ENCODE data around the gene ATXN7L2. TPM values are rescaled to one million over a fixed set of nuclear protein-coding genes. Genes with fewer than 3 reads are reported as not detected.

ATXN7L2 gene
- total RNA-seq, 2 experiments from 2014 or later, result 10.4 to 11.1 TPM

DNA sequence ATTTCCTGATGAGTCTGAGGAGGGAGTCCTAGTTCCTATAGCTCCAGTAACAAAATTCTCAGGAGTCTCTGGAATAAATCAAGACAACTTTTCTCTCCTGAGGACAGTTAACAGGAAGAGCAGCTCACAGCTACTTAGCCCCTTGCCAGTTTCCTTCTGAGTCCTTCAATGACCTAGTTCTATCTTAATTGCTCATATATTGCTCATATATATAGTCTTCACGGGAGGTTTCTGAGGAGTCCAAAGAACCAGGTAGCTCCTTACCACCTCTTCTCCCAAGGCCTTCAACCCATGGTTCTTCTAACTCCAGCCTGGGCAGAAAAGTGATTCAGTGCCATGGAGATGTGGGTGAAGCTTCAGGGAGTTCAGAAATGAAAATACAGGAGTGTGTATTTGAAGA, 21.3 kb downstream of the ATXN7L2 start:
- Mint-ChIP-seq H3K4me3 (no peak overlapping the region), H3K27ac (peak overlapping the region; percentile 44), H3K4me1 (peaks cover 58% of the 10 kb centered on the region), H3K27me3 (peaks cover 16% of the 10 kb centered on the region), H3K36me3 (peaks cover 9% of the 10 kb centered on the region), H3K9me3 (ENCODE audit: low read depth) (no peaks in the 10 kb centered on the region)
- CTCF ChIA-PET, result interaction anchor here (43.7 to 46.0 kb wide), 2 partner anchors 6 to 15 kb away, joined by 1550 read pairs; partner anchors contain the start of genes AMIGO1, ATXN7L2, CYB561D1 and GPR61
- ATAC-seq (no peak), DNase-seq (no peak)

DNA sequence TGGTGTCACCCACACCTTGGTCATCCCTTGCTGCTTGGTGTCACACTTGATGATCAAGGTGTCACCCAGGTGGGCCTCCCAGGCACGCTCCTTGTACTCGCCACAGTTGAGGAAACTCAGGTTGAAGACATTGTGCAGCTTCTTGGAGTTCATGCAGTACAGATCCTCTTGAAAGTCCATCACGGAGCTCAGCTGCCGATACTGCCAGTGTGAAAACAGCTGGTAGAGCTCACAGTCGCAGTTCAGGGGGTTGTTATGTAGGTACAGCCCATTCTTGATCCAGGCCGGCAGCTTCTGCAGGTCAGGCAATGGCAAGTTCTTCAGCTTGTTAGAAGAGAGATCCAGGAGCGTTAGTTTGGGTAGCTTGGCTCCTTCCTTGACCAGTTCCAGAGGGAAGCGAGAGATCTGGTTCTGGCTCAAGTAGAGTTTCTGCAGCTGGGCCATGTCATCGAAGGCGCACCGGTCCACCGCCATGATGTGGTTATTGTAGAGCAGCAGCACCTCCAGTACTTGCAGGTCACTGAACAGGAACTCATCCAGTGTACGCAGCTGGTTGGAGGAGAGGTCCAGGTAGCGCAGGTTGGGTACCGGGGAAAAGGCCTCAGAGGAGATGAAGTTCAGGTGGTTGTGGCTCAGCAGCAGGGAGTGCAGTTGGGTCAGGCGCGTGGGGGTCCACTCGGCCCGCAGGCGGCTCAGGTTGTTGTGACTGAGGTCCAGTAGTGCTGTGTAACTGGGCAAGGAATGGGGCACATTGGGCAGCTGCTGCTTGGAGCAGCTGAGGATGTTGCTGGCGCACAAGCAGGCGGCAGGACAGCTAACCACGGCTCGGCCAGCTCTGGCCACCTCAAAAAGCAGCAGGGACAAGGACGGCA, 24.5 kb downstream of the ATXN7L2 start:
- H3K27me3 Mint-ChIP-seq, result peaks cover 34% of the 10 kb centered on the region
- peak overlapping the region; percentile 68 for H3K4me3 Mint-ChIP-seq
- CTCF ChIA-PET, result interaction anchor here (43.7 to 46.0 kb wide), 2 partner anchors 9 to 11 kb away, joined by 1550 read pairs; partner anchors contain the start of genes AMIGO1, ATXN7L2, CYB561D1 and GPR61
- no peaks in the 10 kb centered on the region for H3K36me3 Mint-ChIP-seq
- ATAC-seq, result no peak
- no peaks in the 10 kb centered on the region for H3K9me3 Mint-ChIP-seq (ENCODE audit: low read depth)
- no peak for DNase-seq
- no peak overlapping the region for H3K27ac Mint-ChIP-seq
- peaks cover 28% of the 10 kb centered on the region for H3K4me1 Mint-ChIP-seq

DNA sequence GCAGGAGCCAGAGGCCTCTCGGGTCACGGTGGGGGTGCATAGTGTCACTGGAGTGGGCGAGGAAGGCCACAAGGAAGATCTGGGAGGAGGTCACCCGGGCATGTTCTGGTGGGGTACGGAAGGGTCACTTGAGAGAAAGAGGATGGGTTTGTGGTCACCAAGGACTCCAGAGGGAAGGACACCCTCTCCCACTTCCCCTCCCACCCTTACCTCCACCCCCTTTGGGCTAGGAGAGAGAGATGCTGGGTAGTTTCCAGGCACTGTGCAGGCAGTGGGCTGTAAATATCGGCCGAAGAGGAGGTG, 25.1 kb downstream of the ATXN7L2 start:
- no peak overlapping the region for H3K27ac Mint-ChIP-seq
- H3K4me1 Mint-ChIP-seq, result peaks cover 26% of the 10 kb centered on the region
- H3K36me3 Mint-ChIP-seq, result no peaks in the 10 kb centered on the region
- no peak for ATAC-seq
- no peak for DNase-seq
- peaks cover 36% of the 10 kb centered on the region for H3K27me3 Mint-ChIP-seq
- peak overlapping the region; percentile 68 for H3K4me3 Mint-ChIP-seq
- no peaks in the 10 kb centered on the region for H3K9me3 Mint-ChIP-seq (ENCODE audit: low read depth)
- CTCF ChIA-PET, result interaction anchor here (43.7 to 46.0 kb wide), 2 partner anchors 10 to 11 kb away, joined by 1550 read pairs; partner anchors contain the start of genes AMIGO1, ATXN7L2, CYB561D1 and GPR61

DNA sequence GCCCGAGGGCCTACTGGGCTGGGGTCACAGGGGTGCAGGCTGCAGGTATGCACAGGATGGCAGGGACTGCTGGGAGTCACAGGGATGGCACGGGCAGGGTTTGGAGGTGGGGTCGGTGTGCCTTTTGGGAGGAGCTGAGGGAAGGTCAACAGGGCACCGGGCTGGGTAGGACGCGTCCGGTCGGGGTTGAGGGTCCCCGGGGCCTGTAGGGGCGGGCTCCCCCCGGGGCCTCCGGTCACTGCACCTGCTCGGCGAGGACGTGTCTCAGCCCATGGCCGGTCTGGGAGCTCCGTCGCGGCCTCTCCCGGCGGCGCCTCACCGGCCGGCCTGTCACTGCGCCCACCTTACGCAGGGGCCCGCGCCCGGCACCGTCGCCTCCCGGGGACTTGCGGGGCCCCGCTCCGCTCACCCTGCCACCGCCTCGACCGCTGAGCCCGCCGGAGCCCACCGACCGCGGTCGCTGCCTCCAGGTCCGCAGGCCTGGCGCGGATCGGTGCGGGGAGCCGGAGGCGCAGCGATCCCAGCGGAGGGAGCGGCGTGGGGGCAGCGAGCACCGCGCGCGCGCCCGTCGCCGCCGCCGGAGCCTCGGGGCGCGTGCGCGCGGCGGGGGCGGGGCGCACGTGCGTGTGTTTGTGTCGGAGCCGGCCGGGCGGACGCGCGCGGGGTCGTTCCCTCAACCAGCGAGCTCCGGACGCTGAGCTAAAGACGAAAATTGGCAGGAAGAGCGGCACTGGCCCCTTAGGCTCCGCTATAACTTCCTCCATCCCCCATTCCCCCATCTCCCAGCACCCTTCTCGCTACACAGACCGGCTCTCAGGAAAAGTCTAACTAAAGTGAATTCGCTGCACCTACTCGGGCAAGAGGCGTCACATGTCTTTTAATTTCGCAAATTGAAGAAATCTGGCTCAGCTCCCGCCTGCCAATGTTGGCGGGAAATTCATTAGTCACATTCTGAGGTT, 25.8 kb downstream of the ATXN7L2 start, which contains the start of gene AMIGO1:
TSS of gene AMIGO1 (minus strand) at position 552 of the 959 bp plus-strand sequence. CDS start 815 bp downstream, outside the sequence.
- peaks cover 36% of the 10 kb centered on the region for H3K27me3 Mint-ChIP-seq
- H3K4me3 Mint-ChIP-seq, result peak within 1 kb of the TSS; percentile 72
- H3K4me1 Mint-ChIP-seq, result peaks cover 21% of the 10 kb centered on the region
- no peak within 1 kb of the TSS for H3K27ac Mint-ChIP-seq
- DNase-seq (peak; percentile 55), ATAC-seq (peak; percentile 80)
- CTCF ChIA-PET, result interaction anchor here (0.6 to 46.0 kb wide), 7 partner anchors 10 to 520 kb away, joined by 3 to 1550 read pairs (median 4); partner anchors contain the start of genes AMIGO1, ATXN7L2, CYB561D1 and GPR61
- no peaks in the 10 kb centered on the region for H3K9me3 Mint-ChIP-seq (ENCODE audit: low read depth)
- no peaks in the 10 kb centered on the region for H3K36me3 Mint-ChIP-seq

DNA sequence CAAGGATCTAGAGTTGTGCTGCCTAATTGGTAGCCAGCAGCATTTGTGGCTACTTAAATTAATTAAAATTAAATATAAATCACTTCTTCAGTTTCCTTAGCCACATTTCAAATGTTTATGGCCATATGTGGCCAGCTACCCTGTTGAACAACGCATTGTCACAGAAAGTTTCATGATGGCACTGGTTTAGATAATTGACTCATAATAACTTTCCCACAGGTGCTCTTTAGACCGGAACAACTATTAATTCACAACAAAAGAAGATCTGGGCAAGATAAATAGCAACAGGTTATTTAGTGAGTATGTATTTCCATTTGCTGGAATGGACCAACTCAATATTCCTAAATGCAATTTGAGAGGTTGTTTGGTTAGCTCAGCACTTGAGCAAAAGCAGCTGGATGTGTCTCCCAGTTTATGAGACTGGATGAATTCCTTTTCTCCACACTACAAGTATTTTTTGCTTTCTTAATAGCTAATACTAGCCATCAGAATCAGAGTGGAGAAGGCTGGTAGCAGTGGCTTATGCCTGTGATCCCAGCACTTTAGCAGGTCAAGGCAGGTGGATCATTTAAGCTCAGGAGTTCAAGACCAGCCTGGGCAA, 29.5 kb downstream of the ATXN7L2 start:
- ATAC-seq (no peak), DNase-seq (no peak)
- Mint-ChIP-seq H3K27ac (no peak overlapping the region), H3K27me3 (peaks cover 32% of the 10 kb centered on the region), H3K36me3 (no peaks in the 10 kb centered on the region), H3K4me3 (no peak overlapping the region), H3K4me1 (peaks cover 16% of the 10 kb centered on the region), H3K9me3 (ENCODE audit: low read depth) (no peaks in the 10 kb centered on the region)
- CTCF ChIA-PET, result interaction anchor here (1.2 to 46.0 kb wide), 3 partner anchors 6 to 127 kb away, joined by 3 to 1550 read pairs (median 1550); partner anchors contain the start of genes AMIGO1, ATXN7L2, CYB561D1 and GPR61

DNA sequence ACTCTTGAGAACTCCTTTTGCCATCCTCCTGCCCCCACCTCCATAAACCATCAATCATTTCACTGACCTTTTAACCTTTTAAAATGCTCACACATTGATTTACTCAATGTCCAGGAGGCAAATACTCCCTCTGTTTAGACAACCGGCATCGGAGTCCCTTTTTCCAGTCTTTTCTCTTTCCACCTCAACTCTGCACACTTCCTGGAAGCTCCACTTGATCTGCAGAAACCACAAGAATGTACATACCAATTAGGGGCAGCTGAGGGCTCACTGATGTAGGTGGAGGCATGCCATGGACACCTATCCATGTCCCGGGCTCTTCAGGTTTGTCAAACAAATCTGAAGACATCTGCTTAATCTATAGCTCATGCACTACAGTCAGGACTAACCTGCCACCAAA, 31.1 kb downstream of the ATXN7L2 start:
- no peaks in the 10 kb centered on the region for H3K36me3 Mint-ChIP-seq
- ATAC-seq (no peak), DNase-seq (no peak)
- no peaks in the 10 kb centered on the region for H3K9me3 Mint-ChIP-seq (ENCODE audit: low read depth)
- H3K4me1 Mint-ChIP-seq, result peaks cover 5% of the 10 kb centered on the region
- H3K27me3 Mint-ChIP-seq, result peaks cover 21% of the 10 kb centered on the region
- H3K27ac Mint-ChIP-seq, result no peak overlapping the region
- CTCF ChIA-PET, result interaction anchor here (0.5 to 46.0 kb wide), 3 partner anchors 5 to 493 kb away, joined by 3 to 1550 read pairs (median 1550); partner anchors contain the start of genes AMIGO1, ATXN7L2, CYB561D1 and GPR61
- no peak overlapping the region for H3K4me3 Mint-ChIP-seq

DNA sequence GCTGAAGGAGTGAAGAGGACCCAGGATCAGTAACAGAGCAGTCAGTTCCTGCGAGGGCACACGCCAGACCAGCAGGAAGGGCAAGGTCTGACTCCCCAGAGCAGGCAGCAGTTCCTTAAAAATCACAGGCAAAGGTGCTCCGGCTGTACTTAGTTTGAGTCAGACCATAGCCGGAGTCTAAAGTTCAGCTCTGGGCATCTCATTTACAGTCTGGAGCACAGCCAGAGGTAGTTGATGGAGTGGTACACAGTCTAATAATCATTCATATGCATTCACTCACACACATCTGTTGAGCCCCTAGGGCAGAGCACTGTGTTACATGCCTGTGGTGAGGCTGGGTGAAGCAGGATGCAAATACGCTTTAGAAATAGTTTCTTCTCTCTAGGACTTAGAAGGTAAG, 33.2 kb downstream of the ATXN7L2 start:
- no peaks in the 10 kb centered on the region for H3K9me3 Mint-ChIP-seq (ENCODE audit: low read depth)
- DNase-seq (no peak), ATAC-seq (no peak)

DNA sequence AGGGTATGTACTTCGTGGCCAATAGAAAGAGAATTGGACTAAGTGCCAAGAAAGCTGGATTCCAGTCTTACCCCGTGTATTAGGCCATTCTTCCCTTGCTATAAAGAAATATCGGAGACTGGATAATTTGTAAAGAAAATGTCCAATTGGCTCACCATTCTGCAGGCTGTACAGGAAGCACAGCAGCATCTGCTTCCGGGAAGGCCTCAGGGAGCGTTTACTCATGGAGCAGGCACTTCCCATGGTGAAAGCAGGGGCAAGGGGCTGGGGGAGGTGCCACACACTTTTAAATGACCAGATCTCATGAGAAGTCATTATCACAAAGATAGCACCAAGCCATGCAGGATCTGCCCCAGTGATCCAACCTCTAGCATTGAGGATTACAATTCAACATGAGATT, 33.6 kb downstream of the ATXN7L2 start:
- Mint-ChIP-seq H3K27ac (no peak overlapping the region), H3K4me3 (no peak overlapping the region), H3K36me3 (no peaks in the 10 kb centered on the region), H3K9me3 (ENCODE audit: low read depth) (no peaks in the 10 kb centered on the region), H3K4me1 (no peaks in the 10 kb centered on the region), H3K27me3 (peaks cover 13% of the 10 kb centered on the region)
- DNase-seq, result no peak
- no peak for ATAC-seq
- CTCF ChIA-PET, result interaction anchor here (43.7 to 46.0 kb wide), 2 partner anchors 2 to 18 kb away, joined by 1550 read pairs; partner anchors contain the start of genes AMIGO1, ATXN7L2, CYB561D1 and GPR61

More for the DNA sequence above, 33.2 kb downstream of the ATXN7L2 start:
- H3K4me3 Mint-ChIP-seq, result no peak overlapping the region
- H3K27ac Mint-ChIP-seq, result no peak overlapping the region
- peaks cover 11% of the 10 kb centered on the region for H3K27me3 Mint-ChIP-seq
- H3K36me3 Mint-ChIP-seq, result no peaks in the 10 kb centered on the region
- H3K4me1 Mint-ChIP-seq, result no peaks in the 10 kb centered on the region
- CTCF ChIA-PET, result interaction anchor here (43.7 to 46.0 kb wide), 2 partner anchors 3 to 18 kb away, joined by 1550 read pairs; partner anchors contain the start of genes AMIGO1, ATXN7L2, CYB561D1 and GPR61

DNA sequence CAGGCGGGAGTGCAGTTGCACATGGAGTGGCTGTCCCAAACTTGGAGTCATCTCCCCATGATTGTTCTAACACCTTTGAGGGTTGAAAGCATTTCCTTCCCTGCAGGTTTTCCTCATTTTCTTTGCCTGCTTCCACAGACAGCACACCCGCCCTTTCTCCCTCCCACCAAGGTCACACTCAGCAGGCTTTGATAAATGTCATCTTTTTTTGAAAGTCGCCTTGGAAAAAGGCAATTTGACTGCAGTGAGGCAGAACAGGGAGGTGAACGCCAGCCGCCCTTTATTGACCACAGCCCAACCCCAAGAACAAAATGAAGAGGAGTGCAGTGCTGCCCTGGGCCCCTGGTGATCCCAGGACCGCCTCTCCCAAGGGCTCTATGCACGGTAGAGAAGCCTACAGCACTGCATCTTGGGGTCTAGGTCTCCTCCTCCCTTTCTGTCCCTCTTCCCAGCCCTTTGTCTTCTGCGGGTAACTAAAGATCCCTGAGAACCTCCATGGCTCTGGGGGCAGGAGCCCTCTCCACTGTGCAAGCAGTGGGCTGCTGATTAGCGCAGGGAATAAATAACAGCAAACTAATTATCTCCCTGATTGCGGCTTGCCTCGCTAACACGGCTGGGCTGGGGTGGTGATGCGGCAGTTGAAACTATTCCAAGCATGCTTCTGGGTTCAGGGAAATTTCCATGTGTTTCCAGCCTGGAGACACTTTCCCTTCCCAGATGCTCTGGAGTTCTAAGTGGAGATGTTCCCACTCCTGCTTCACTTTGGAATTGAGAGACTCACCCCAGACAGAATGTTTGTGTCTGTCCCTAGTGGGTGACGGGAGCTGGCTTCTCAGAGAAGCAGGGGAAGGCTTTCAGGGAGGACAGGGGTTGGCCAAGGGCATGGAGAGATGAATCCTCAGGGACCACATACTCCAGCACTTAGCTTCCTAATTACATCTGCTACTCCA, 37.6 kb downstream of the ATXN7L2 start:
- H3K9me3 Mint-ChIP-seq (ENCODE audit: low read depth), result no peaks in the 10 kb centered on the region
- ATAC-seq (no peak), DNase-seq (no peak)
- no peak overlapping the region for H3K4me3 Mint-ChIP-seq
- CTCF ChIA-PET, result interaction anchor here (1.0 to 46.0 kb wide), 4 partner anchors 2 to 119 kb away, joined by 3 to 1550 read pairs (median 786); partner anchors contain the start of genes AMIGO1, ATXN7L2, CYB561D1 and GPR61
- H3K4me1 Mint-ChIP-seq, result no peaks in the 10 kb centered on the region
- H3K27ac Mint-ChIP-seq, result no peak overlapping the region
- H3K36me3 Mint-ChIP-seq, result no peaks in the 10 kb centered on the region
- peaks cover 13% of the 10 kb centered on the region for H3K27me3 Mint-ChIP-seq

DNA sequence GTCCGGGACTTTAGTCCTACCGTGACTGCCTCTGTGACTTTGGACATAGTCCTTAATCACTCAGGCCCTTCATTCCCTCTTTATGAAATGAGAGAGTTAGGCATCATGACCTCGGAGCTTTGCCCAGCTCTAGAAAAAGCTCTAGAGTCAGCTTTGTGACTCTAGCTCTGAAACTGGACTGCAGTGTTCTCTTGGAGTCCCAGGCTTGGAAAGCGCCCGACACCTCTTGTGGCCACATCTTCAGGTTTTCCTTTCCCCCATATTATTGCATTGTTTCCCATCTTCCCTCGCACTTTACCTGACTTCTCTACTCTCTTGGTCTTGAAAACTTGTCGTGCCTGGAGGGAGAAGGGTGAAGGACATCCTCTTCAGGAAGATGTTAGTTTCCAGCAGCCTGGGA, 38.3 kb downstream of the ATXN7L2 start:
- DNase-seq (no peak), ATAC-seq (no peak)
- no peaks in the 10 kb centered on the region for H3K9me3 Mint-ChIP-seq (ENCODE audit: low read depth)
- CTCF ChIA-PET, result interaction anchor here (1.0 to 46.0 kb wide), 3 partner anchors 10 to 118 kb away, joined by 3 to 1550 read pairs (median 22); partner anchors contain the start of genes AMIGO1, ATXN7L2 and CYB561D1
- H3K4me3 Mint-ChIP-seq, result no peak overlapping the region
- no peaks in the 10 kb centered on the region for H3K36me3 Mint-ChIP-seq
- H3K4me1 Mint-ChIP-seq, result no peaks in the 10 kb centered on the region
- no peak overlapping the region for H3K27ac Mint-ChIP-seq
- H3K27me3 Mint-ChIP-seq, result peaks cover 13% of the 10 kb centered on the region

DNA sequence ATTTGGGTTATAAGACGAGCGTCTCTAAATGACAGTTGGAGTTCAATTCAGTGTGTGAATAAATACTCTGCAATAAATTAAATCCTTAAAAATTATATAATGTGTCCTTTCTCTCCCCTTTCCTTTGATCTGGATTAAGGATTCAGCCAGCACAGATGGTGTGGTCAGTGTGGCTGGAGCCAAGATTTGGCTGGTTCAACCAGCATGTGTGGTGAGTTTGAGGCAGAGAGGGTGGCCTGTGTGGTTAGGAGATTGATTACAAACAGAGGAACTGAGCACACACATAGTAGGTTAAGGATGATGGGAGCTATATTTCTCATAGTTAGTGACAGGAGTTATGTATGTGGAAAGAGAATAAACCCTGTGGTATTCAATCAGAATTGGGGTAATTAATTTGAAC, 40.0 kb downstream of the ATXN7L2 start:
- H3K27ac Mint-ChIP-seq, result no peak overlapping the region
- H3K4me1 Mint-ChIP-seq, result no peaks in the 10 kb centered on the region
- CTCF ChIA-PET, result interaction anchor here (0.8 to 46.0 kb wide), 3 partner anchors 8 to 116 kb away, joined by 3 to 1550 read pairs (median 22); partner anchors contain the start of genes AMIGO1, ATXN7L2 and CYB561D1
- peaks cover 13% of the 10 kb centered on the region for H3K27me3 Mint-ChIP-seq
- no peaks in the 10 kb centered on the region for H3K36me3 Mint-ChIP-seq
- DNase-seq (no peak), ATAC-seq (no peak)
- no peaks in the 10 kb centered on the region for H3K9me3 Mint-ChIP-seq (ENCODE audit: low read depth)
- H3K4me3 Mint-ChIP-seq, result no peak overlapping the region

All from activated CD8-positive, alpha-beta memory T cell treated with anti-CD3 and anti-CD28 coated beads, Interleukin-2, amount 10 ng/mL, durations not matched to agents 7 days and 5 days (primary cell).